WTC11 (cell line): ENCODE data around the gene BOLL.
A peak's percentile ranks its signal among the peaks of the same experiment; 100 is the strongest.

Source experiments
- CTCF ChIP-seq: fragments of 200-600 bp; IDR thresholded peaks from 2 replicates; pipeline ENCODE4 v1.8.0; 2022; ENCODE audit warnings: antibody characterized with exemption
- ELF4 ChIP-seq: sonication (generic); formaldehyde crosslinking; IDR thresholded peaks from 2 replicates; pipeline ENCODE4 v1.8.1; 2022; ENCODE audit warnings: low read depth, mild to moderate bottlenecking, moderate library complexity, missing genetic modification reagents
- FOXJ3 ChIP-seq: sonication (generic); formaldehyde crosslinking; IDR thresholded peaks from 2 replicates; pipeline ENCODE4 v1.9.0; 2021; ENCODE audit warnings: missing genetic modification reagents, mild to moderate bottlenecking, borderline replicate concordance
- PREB ChIP-seq: sonication (generic); formaldehyde crosslinking; IDR thresholded peaks from 2 replicates; pipeline ENCODE4 v1.8.1; 2022; ENCODE audit warnings: mild to moderate bottlenecking, missing genetic modification reagents, moderate library complexity, borderline replicate concordance
- TEAD4 ChIP-seq: sonication (generic); formaldehyde crosslinking; IDR thresholded peaks from 2 replicates; pipeline ENCODE4 v1.8.0; 2022; ENCODE audit warnings: mild to moderate bottlenecking, missing genetic modification reagents
- USF1 ChIP-seq: sonication (generic); formaldehyde crosslinking; IDR thresholded peaks from 2 replicates; pipeline ENCODE4 v1.8.0; 2022; ENCODE audit warnings: mild to moderate bottlenecking, missing genetic modification reagents
- ZNF317 ChIP-seq: sonication (generic); formaldehyde crosslinking; IDR thresholded peaks from 2 replicates; pipeline ENCODE4 v1.8.1; 2023; ENCODE audit warnings: low read depth, mild to moderate bottlenecking, moderate library complexity, missing genetic modification reagents, borderline replicate concordance
- ZNF671 ChIP-seq: fragments of 250-450 bp; sonication (Bioruptor Pico); IDR thresholded peaks from 2 replicates; pipeline ENCODE4 v1.8.0; 2021; ENCODE audit warnings: mild to moderate bottlenecking
- TF ChIP-seq, protein P1 (sequence below): sonication (generic); formaldehyde crosslinking; IDR thresholded peaks from 2 replicates; pipeline ENCODE4 v1.8.1; 2023; ENCODE audit warnings: mild to moderate bottlenecking, missing genetic modification reagents, moderate library complexity
- TF ChIP-seq, protein P2 (sequence below): sonication (generic); formaldehyde crosslinking; IDR thresholded peaks from 2 replicates; pipeline ENCODE4 v1.8.1; 2022; ENCODE audit warnings: low read depth, missing genetic modification reagents, borderline replicate concordance

DNA sequence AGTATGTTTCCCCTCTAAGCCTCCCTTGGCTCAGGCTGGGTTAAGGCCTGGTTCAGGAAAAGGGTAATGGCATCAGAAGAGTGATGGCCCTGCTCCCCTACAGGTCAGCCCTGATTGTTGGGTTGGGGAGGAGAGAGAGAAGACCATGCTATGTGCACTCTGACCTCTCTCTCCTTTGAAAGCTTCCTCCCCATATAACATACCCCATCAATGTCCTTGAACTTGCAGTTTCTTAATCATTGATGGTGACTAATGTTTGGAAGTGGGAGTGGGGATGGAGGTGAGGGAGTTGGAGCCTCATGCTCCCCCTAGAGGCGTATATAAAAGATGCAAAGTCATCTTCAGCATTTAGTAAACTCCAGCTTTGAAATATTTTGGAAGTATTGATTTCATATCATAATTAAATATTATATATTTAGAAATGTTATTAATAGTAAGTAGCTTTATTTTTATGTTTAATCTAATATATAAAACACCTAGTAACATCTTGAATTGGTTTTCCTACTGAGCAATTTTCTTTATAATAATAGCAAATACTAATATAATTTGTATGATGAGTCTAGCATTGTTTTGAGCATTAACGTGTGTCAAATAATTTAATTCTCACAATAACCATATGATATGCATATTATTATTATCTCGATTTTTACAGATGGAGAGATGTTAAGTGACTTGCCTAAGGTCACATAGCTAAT is 28.1 kb upstream of the BOLL start:
- TF ChIP-seq, protein P1, sequence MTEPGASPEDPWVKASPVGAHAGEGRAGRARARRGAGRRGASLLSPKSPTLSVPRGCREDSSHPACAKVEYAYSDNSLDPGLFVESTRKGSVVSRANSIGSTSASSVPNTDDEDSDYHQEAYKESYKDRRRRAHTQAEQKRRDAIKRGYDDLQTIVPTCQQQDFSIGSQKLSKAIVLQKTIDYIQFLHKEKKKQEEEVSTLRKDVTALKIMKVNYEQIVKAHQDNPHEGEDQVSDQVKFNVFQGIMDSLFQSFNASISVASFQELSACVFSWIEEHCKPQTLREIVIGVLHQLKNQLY = no peak
- TF ChIP-seq ZNF671 (CRISPR knock-in tag) = no peak
- TF ChIP-seq TEAD4 (CRISPR knock-in tag) = no peak
- TF ChIP-seq ZNF317 (CRISPR knock-in tag) = no peak
- no peak for TF ChIP-seq USF1 (CRISPR knock-in tag)
- TF ChIP-seq CTCF = peak; percentile 54
- no peak for TF ChIP-seq ELF4 (CRISPR knock-in tag)
- no peak for TF ChIP-seq FOXJ3 (CRISPR knock-in tag)
- TF ChIP-seq, protein P2, sequence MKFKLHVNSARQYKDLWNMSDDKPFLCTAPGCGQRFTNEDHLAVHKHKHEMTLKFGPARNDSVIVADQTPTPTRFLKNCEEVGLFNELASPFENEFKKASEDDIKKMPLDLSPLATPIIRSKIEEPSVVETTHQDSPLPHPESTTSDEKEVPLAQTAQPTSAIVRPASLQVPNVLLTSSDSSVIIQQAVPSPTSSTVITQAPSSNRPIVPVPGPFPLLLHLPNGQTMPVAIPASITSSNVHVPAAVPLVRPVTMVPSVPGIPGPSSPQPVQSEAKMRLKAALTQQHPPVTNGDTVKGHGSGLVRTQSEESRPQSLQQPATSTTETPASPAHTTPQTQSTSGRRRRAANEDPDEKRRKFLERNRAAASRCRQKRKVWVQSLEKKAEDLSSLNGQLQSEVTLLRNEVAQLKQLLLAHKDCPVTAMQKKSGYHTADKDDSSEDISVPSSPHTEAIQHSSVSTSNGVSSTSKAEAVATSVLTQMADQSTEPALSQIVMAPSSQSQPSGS = no peak
- TF ChIP-seq PREB = no peak
